ELF-1 (cell line): ENCODE data around the gene HS3ST2.

Experiments
- DNase-seq: peaks from one replicate; pipeline ENCODE4 v3.0.0-alpha.2; 2016; ENCODE audit warnings: low read depth, low spot score

HS3ST2 gene

DNA sequence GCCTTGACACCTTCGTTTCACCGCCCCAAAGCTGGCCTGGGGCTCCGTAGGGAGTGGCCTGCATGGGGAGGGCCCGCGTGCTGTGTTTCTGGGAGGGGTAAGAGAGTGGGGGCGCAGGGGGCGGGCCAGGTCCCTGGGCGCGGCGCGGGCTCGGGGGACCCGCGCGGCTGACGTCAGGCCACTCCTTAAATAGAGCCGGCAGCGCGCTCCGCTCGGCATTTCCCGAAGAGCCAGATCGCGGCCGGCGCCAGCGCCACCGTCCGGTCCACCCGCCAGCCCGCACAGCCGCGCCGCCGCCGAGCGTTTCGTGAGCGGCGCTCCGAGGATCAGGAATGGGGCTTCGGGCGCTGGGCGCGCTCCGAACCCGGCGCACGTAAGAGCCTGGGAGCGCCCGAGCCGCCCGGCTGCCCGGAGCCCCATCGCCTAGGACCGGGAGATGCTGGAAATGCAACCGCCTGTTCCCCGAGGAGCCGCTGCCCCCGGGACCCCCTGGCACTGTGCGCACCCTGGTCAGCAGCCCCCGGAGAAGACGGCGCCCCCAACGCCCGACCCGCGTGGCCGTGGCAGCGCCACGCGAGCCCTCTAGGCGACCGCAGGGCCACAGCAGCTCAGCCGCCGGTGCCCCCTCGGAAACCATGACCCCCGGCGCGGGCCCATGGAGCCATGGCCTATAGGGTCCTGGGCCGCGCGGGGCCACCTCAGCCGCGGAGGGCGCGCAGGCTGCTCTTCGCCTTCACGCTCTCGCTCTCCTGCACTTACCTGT lies at the start of gene HS3ST2:
Gene HS3ST2 (plus strand): TSS at position 215 of the 763 bp plus-strand sequence. CDS start 449 bp downstream, at position 664.
- peak; percentile 78 for DNase-seq

- no peak for DNase-seq
Observed at GRCh38 chr16:22764662-22765327, 49.2 kb upstream of the HS3ST2 start.

GRCh38 chr16:22765479-22765878 lies 48.5 kb upstream of the HS3ST2 start:
- DNase-seq: no peak

- no peak for DNase-seq
Observed at GRCh38 chr16:22770866-22771265, 43.1 kb upstream of the HS3ST2 start.

- DNase-seq: no peak
Observed at GRCh38 chr16:22771551-22771950, 42.4 kb upstream of the HS3ST2 start.

DNA sequence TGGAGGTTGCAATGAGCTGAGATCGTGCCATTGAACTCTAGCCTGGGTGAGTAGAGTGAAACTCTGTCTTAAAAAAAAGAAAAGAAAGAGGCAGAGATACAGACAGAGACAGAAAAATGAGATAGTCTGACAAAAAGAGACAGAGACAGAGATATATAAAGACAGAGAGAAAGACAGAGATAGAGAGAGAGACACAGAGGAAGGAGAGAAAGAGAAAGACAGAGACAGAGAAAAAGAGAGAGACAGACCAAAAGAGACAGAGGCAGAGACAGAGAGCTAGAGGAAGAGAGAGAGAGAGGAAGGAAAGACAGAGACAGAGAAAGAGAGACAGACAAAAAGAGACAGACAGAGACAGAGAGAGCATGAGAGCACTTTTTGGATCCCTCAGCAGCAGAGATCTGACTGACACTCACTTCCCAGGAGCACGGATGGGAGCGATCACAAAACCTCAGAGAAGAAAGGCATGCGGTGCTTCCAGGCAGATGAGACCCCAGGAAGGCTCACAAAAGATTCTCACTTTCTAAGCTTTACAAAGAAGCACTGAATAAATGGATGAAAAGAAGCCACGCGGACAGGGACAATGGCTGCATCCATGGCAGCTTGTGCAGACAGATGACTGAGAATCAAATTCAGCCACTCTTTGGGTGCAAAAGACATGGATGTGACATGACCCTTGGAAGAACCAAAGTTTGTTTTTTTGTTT lies 38.6 kb upstream of the HS3ST2 start:
- no peak for DNase-seq

- DNase-seq: no peak
Observed at GRCh38 chr16:22781480-22781879, 32.5 kb upstream of the HS3ST2 start.

DNA sequence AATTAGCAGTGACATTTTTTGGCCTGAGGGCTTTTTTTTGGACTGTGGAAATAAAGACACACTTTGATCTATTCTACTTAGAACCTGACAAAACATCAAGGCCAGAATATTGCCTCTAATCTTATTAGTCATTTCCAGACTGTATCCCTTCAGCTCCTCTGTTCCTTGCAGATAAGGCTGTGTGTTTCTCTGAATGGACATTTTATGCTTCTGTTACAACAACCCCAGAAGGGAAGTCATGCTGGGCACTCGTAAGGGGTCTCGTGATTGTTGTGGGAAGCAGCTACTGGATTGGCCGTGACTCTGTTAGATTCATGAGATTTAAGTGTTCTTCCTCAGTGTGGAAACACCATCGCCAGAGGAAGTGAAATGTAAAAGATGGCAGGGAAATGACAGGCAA lies 31.6 kb upstream of the HS3ST2 start:
- DNase-seq: no peak

GRCh38 chr16:22784690-22785214 lies 29.2 kb upstream of the HS3ST2 start:
- no peak for DNase-seq

DNA sequence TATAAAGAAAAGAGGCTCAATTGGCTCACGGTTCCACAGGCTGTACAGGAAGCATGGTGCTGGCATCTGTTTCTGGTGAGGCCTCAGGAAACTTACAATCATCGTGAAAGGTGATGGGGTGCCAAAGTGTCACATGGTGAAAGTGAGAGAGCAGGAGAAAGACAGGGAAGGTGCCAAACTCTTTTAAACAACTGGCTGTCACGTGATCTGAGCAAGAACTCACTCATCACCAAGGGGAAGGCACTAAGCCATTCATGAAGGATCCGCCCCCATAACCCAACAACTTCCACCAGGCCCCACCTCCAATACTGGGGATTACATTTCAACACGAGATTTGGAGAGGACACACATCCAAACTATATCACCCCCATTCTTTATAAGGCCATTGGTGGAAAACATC lies 28.4 kb upstream of the HS3ST2 start:
- no peak for DNase-seq

- no peak for DNase-seq
Observed at GRCh38 chr16:22786284-22786683, 27.7 kb upstream of the HS3ST2 start.

DNA sequence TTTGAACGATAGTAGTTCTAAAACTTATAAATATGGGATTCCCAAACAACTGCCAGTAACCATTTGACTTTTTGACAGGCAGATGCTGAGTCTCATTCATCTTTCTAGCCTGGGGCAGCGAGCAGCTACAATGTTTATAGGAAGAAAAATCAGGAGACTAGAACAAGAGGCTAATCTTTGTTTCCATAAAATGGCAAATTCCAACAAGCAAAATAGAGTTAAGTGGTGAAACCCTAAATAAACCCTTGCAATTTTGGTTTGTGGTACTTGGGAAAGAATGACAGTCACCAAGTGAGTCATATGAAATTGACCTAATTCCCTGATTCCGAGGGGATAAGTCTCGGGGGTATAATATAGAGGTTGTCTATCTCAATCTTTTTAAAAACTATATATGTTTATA lies 27.3 kb upstream of the HS3ST2 start:
- DNase-seq: no peak

GRCh38 chr16:22787466-22788192 lies 26.3 kb upstream of the HS3ST2 start:
- DNase-seq: no peak

- DNase-seq: no peak
Observed at GRCh38 chr16:22788193-22788530, 25.8 kb upstream of the HS3ST2 start.

DNA sequence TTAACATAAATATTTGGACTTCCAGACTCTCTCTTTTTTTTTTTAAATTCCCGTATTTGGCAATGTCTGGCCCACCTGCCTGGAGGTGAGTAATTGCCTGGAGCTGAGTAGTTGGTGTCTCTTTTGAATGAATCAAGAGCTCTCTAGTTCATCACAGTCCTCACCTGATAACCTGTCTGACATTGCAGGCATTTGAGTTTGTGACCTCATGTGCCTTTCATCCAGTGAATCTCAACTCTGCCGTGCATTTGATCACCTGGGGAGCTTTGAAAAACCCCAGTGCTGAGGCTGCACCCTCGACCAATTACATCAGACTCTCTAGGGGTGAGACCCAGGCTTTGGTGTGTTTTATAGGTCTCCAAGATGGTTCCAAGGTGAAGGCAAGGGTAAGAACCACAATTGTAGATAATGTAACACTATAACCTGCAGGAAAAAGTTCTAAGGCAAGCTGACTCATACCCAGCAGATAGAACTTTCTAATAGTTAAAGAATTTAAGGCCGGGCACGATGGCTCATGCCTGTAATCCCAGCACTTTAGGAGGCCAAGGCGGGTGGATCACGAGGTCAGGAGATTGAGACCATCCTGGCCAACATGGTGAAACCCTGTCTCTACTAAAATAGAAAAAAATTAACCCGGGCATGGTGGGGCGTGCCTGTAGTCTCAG lies 24.5 kb upstream of the HS3ST2 start:
- DNase-seq: no peak

DNA sequence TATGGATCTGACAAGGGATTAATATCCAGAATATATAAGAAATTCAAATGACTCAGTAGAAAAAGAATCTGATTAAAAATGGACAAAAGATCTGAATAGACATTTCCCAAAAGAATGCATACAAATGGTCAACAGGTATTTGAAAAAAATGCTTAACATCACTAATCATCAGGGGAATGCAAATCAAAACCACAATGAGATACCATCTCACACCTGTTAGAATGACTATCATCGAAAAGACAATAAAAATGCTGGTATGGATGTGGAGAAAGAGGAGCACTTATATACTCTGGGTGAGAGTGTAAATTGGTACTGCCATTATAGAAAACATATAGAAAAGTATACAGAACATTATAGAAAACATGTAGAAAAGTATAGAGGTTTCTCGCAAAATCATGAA lies 16.4 kb upstream of the HS3ST2 start:
- no peak for DNase-seq

DNA sequence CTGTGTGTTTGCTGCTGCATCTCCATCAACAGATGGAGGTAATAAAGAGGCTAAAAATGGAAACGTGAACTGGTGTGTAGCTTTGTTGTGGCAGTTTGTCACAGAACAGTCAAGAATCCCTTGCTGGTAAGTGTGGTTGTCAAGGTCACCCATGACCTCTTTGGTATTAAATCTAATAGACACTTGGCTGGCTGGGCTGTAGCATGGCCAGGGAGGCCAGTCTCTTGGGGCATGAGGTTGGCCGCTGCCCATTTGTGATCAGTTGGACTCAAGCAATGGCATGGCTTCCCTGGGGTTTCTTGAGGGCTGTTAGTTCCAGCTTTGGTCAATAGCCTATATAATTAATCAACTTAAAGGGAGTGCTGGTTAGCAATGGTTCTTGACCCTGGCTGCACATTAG lies 14.8 kb upstream of the HS3ST2 start:
- DNase-seq: no peak

- DNase-seq: no peak
Observed at GRCh38 chr16:22804893-22805292, 9.1 kb upstream of the HS3ST2 start.

DNA sequence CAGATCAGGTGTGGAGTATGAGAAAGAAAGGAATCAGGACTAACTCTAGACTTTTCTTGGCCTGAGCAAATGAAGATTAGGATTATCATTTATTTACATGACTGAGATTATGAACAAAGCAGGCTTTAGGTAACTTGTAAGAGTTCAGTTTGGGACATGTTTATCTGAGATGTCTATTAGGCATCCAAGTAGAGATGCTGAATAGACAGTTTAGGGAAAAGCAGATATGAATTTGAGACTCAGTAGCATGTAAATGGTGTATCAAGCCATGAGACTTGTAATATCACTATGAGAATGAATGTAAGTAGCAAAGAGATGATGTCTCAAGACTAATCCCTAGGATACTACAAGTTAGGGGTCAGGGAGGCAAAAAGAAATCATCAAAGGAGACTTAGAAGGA lies 8.6 kb upstream of the HS3ST2 start:
- no peak for DNase-seq

- no peak for DNase-seq
Observed at GRCh38 chr16:22806811-22807210, 7.2 kb upstream of the HS3ST2 start.

GRCh38 chr16:22810226-22810625 lies 3.7 kb upstream of the HS3ST2 start:
- no peak for DNase-seq
